Naive thymus-derived CD4-positive, alpha-beta T cell (primary cell): ENCODE data around the gene GALNT2. TPM values are rescaled to one million over a fixed set of nuclear protein-coding genes. Genes with fewer than 3 reads are reported as not detected.

Source experiments
- ATAC-seq: fragments of 150-1000 bp; cut with Tn5 transposase; 2 replicates; pipeline ENCODE4 v1.10.0; 2021; ENCODE audit warnings: mild to moderate bottlenecking, moderate library complexity
- CTCF ChIA-PET: fragments of 350-600 bp; sonication (Branson Sonifier 250); formaldehyde crosslinking; loops from one replicate; lab custom pipeline; 2021; ENCODE audit warnings: antibody characterized with exemption; lab: Charles Lee
- POLR2A ChIA-PET: fragments of 350-600 bp; sonication (Branson Sonifier 250); formaldehyde crosslinking; loops from one replicate; lab custom pipeline; 2021; ENCODE audit warnings: antibody characterized with exemption, inconsistent platforms; lab: Charles Lee
- DNase-seq, 9 donors: peaks; one replicate each; pipeline versions ENCODE4 v3.0.0 to v3.0.0-alpha.2; 2020 to 2022; ENCODE audit warnings: mixed read lengths in 1 of 9
- H3K27ac ChIP-seq: one replicate; pipeline ENCODE4 v1.7.0; 2013; ENCODE audit warnings: mild to moderate bottlenecking, low read depth, low read length, moderate library complexity
- H3K27me3 ChIP-seq, 2 donors: one replicate each; pipeline ENCODE4 v1.7.0; 2013; ENCODE audit warnings: low read length in 2 of 2, mild to moderate bottlenecking in 2 of 2, moderate library complexity in 2 of 2; ENCODE audit not compliant: control insufficient read depth in 2 of 2, insufficient read depth in 2 of 2
- H3K36me3 ChIP-seq, 3 experiments: 1 replicate in 2 of 3; 2 replicates in 1 of 3; pipeline ENCODE4 v1.7.0; 2013; ENCODE audit warnings: low read length in 3 of 3, mild to moderate bottlenecking in 3 of 3, moderate library complexity in 1 of 3; ENCODE audit not compliant: insufficient read depth in 3 of 3, control insufficient read depth in 2 of 3
- H3K4me1 ChIP-seq, 2 donors: one replicate each; pipeline ENCODE4 v1.7.0; 2013; ENCODE audit warnings: low read length in 2 of 2, mild to moderate bottlenecking in 2 of 2, moderate library complexity in 1 of 2; ENCODE audit not compliant: control insufficient read depth in 2 of 2, insufficient read depth in 2 of 2
- H3K4me3 ChIP-seq: 2 replicates; pipeline ENCODE4 v1.7.0; 2013; ENCODE audit warnings: mild to moderate bottlenecking, low read length
- H3K9me3 ChIP-seq, 3 experiments: 1 replicate in 2 of 3; 2 replicates in 1 of 3; pipeline ENCODE4 v1.7.0; 2013; ENCODE audit warnings: low read length in 3 of 3; ENCODE audit not compliant: control insufficient read depth in 2 of 3
- H3K27ac Mint-ChIP-seq, 9 donors: one replicate each; pipeline ENCODE4 v1.8.0; 2020 to 2022; ENCODE audit warnings: mixed read lengths in 9 of 9, mild to moderate bottlenecking in 8 of 9, moderate library complexity in 5 of 9, inconsistent platforms in 2 of 9
- H3K27me3 Mint-ChIP-seq, 5 donors: one replicate each; pipeline ENCODE4 v1.8.0; 2021 to 2022; ENCODE audit warnings: mixed read lengths in 5 of 5, mild to moderate bottlenecking in 1 of 5
- H3K36me3 Mint-ChIP-seq, 5 donors: one replicate each; pipeline ENCODE4 v1.8.0; 2020 to 2022; ENCODE audit warnings: mixed read lengths in 5 of 5, mild to moderate bottlenecking in 3 of 5, inconsistent platforms in 1 of 5
- H3K4me1 Mint-ChIP-seq, 7 donors: one replicate each; pipeline ENCODE4 v1.8.0; 2020 to 2022; ENCODE audit warnings: mixed read lengths in 7 of 7, mild to moderate bottlenecking in 3 of 7, inconsistent platforms in 1 of 7
- H3K4me3 Mint-ChIP-seq, 10 donors: one replicate each; pipeline ENCODE4 v1.8.0; 2020 to 2022; ENCODE audit warnings: mild to moderate bottlenecking in 10 of 10, mixed read lengths in 10 of 10, moderate library complexity in 6 of 10, inconsistent platforms in 2 of 10
- H3K9me3 Mint-ChIP-seq, 11 donors: one replicate each; pipeline ENCODE4 v1.8.0; 2020 to 2022; ENCODE audit warnings: mixed read lengths in 11 of 11, mild to moderate bottlenecking in 4 of 11, inconsistent platforms in 1 of 11, moderate library complexity in 1 of 11
- intact Hi-C, 2 donors: fragments of 100-400 bp; cut with micrococcal nuclease; formaldehyde crosslinking; loops; one replicate each; pipeline ENCODE4 v1.15.1; 2023
- polyA plus RNA-seq, 2 donors: library from polyadenylated mRNA; unstranded; fragments of 300-500 nt; fragmentation: Illumina TruSeq; gene quantifications; one replicate each; pipeline ENCODE4 v1.2.3, GENCODE V29; 2021
- total RNA-seq, 6 experiments: library from RNA in 5 of 6; stranded (reverse) in 5 of 6; gene quantifications; 1 replicate in 5 of 6; 2 replicates in 1 of 6; pipeline ENCODE4 v1.2.3 and lab custom pipeline; 2021 to 2026

The GALNT2 gene
- total and polyA plus RNA-seq, 7 experiments from 2014 or later, result 12.0 to 32.7 (median 23.3) TPM

DNA sequence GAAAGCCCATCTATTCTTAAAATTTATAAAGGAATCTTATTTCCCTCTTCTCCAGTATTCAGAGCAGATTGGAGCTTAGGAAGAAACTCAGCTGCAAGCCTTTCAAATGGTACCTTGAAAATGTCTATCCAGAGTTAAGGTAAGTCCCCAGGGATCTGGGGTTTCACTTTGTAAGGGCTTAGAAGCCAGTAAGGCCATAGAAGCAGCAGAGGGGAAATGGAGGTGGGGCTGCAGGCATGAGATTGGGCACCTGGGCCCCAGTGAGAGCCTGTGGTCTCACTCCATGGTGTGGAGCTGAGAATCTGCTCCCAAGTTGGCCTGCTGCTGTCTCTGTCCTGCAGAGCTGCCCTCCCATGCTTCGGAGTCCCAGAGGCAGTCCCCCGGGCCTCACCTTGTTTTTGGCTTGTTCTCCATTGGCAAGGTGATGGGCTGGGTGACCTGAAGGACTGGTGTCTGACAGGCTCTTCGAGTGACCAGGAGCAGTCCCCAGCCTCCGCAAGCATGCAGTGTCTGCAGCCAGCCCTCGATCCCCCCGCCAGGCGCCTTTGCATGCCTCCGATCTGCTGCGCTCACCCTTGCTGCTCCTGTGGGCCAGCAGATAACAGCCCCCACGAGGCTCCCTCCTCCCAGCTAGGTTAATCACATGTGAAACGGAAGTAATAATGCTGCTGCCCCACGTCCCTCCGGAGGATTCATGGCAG is 196.0 kb downstream of the GALNT2 start:
- Histone ChIP-seq H3K27ac (no peak overlapping the region), H3K27me3 (no peaks in the 10 kb centered on the region), H3K9me3 (no peaks in the 10 kb centered on the region), H3K4me3 (no peak overlapping the region), H3K4me1 (no peaks in the 10 kb centered on the region), H3K36me3 (peaks cover 0 to 53% (median 5%) of the 10 kb centered on the region in 3 experiments)
- H3K4me3 Mint-ChIP-seq, result no peak overlapping the region
- CTCF ChIA-PET, result no interaction called here
- intact Hi-C loops, result no loop called here
- no peaks in the 10 kb centered on the region for H3K9me3 Mint-ChIP-seq
- no peak overlapping the region for H3K27ac Mint-ChIP-seq
- peaks cover 11 to 52% (median 13%) of the 10 kb centered on the region in 5 donors for H3K36me3 Mint-ChIP-seq
- peaks cover 0 to 4% (median 3%) of the 10 kb centered on the region in 7 donors for H3K4me1 Mint-ChIP-seq
- DNase-seq (peak in 1 of 9 donors; percentile 13), ATAC-seq (no peak)
- POLR2A ChIA-PET, result no interaction called here
- no peaks in the 10 kb centered on the region for H3K27me3 Mint-ChIP-seq

DNA sequence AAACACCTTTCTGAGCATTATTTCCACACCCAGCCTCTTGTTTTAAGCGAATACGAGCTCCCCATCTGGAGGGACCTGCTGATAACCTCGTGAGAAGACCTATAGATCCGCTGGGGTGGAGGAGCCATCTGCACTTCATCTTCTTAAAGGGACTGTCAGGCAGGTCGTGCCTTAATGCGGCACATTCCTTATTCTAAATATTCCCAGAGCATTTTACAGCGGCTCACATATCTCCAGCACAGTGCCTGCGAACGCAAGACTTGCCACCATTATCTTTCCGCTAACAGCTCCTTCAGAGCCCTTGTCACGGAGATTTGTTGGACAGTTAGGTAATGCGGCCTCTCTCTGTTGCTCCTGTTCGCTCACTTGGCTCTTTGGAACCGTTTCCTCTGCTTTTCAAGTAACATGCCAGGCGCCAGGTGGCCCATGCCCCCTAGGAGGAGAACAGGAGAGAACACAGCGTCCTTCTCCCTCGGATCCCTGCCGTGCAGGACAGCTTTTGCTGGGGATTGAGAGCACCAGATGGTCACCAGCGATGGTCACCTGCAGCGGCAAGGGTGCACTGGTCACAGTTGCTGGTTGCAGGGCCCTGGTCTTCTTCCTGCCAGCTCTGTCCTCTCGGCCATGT is 196.6 kb downstream of the GALNT2 start:
- Mint-ChIP-seq H3K4me1 (peaks cover 0 to 9% (median 3%) of the 10 kb centered on the region in 7 donors), H3K9me3 (no peaks in the 10 kb centered on the region), H3K27me3 (no peaks in the 10 kb centered on the region), H3K4me3 (no peak overlapping the region), H3K36me3 (peaks cover 11 to 47% (median 13%) of the 10 kb centered on the region in 5 donors), H3K27ac (no peak overlapping the region)
- Histone ChIP-seq H3K36me3 (peaks cover 0 to 53% (median 5%) of the 10 kb centered on the region in 3 experiments), H3K4me3 (no peak overlapping the region), H3K9me3 (no peaks in the 10 kb centered on the region), H3K27me3 (no peaks in the 10 kb centered on the region), H3K27ac (no peak overlapping the region), H3K4me1 (no peaks in the 10 kb centered on the region)
- ATAC-seq (no peak), DNase-seq (peak in 1 of 9 donors; percentile 13)
- intact Hi-C loops, result no loop called here
- POLR2A ChIA-PET, result no interaction called here
- CTCF ChIA-PET, result no interaction called here

DNA sequence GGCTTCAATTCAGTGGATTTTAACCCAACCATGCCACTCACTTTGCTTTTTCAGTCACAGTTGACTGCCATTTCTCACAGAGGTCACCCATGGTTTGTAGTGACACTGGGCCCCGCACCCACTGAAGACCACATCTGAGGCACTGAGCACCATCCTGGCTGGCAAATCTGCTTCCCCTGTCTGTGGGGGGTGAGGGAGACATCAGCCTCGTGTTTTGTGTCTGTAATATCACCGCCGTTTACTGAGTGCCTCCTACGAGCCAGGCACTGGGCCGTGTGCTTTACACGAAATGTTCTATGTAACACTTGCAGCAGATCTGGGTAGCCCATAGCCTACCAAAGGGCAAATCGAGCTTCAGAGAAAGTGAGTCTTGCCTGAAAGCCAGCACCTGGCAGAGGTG is 197.3 kb downstream of the GALNT2 start:
- POLR2A ChIA-PET, result no interaction called here

DNA sequence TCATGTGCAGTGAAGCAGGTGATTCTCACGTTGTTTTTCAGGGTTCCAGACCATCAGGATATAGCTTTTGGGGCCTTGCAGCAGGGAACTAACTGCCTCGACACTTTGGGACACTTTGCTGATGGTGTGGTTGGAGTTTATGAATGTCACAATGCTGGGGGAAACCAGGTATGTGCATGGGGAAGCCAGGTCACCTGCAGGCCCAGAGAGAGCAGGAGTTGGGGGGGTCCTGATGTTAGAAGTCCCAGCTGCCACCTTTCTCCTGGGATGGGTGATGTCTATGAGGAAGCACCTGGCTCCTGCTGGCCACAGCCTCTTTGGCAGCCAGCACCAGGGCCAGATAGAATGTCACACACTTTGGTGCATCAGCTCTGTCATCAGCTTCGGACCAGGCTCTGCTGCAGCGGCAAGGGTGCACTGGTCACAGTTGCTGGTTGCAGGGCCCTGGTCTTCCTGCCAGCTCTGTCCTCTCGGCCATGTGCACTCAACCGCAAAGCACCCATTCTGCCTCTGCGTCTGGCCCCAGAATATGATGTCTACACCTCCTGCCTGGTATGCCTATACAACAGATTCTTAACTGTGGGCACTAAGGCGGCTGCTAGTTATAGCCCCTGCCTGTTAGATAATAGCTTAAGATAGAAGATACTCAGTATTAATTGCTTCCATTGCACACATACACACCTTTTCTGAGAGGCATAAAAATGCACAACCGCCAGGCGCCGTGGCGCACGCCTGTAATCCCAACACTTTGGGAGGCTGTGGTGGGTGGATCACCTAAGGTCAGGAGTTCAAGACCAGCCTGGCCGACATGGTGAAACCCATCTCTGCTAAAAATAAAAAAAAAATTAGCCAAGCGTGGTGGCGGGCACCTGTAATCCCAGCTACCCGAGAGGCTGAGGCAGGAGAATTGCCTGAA is 198.4 kb downstream of the GALNT2 start:
- no peak for DNase-seq
- Histone ChIP-seq H3K27ac (no peak overlapping the region), H3K9me3 (no peaks in the 10 kb centered on the region), H3K27me3 (no peaks in the 10 kb centered on the region), H3K4me3 (no peak overlapping the region), H3K36me3 (peaks cover 0 to 53% (median 5%) of the 10 kb centered on the region in 3 experiments), H3K4me1 (peaks cover 4% of the 10 kb centered on the region in 2 donors)
- POLR2A ChIA-PET, result interaction anchor here (0.6 kb wide), 1 partner anchor 36 kb away, joined by 5 read pairs; no protein-coding TSS in a partner anchor
- Mint-ChIP-seq H3K9me3 (no peaks in the 10 kb centered on the region), H3K36me3 (peaks cover 9 to 37% (median 13%) of the 10 kb centered on the region in 5 donors), H3K27ac (peak overlapping the region in 1 of 9 donors; percentile 20), H3K27me3 (no peaks in the 10 kb centered on the region), H3K4me1 (peaks cover 0 to 17% (median 9%) of the 10 kb centered on the region in 7 donors), H3K4me3 (no peak overlapping the region)
- CTCF ChIA-PET, result no interaction called here
- ATAC-seq, result no peak
- intact Hi-C loops, result no loop called here

More for the DNA sequence above, 197.3 kb downstream of the GALNT2 start:
- Histone ChIP-seq H3K36me3 (peaks cover 0 to 53% (median 5%) of the 10 kb centered on the region in 3 experiments), H3K4me1 (no peaks in the 10 kb centered on the region), H3K9me3 (no peaks in the 10 kb centered on the region), H3K4me3 (no peak overlapping the region), H3K27ac (no peak overlapping the region), H3K27me3 (no peaks in the 10 kb centered on the region)
- DNase-seq, result no peak
- Mint-ChIP-seq H3K27ac (no peak overlapping the region), H3K27me3 (no peaks in the 10 kb centered on the region), H3K4me3 (no peak overlapping the region), H3K4me1 (peaks cover 0 to 10% (median 5%) of the 10 kb centered on the region in 7 donors), H3K36me3 (peaks cover 11 to 41% (median 13%) of the 10 kb centered on the region in 5 donors), H3K9me3 (no peaks in the 10 kb centered on the region)
- ATAC-seq, result no peak
- CTCF ChIA-PET, result no interaction called here
- intact Hi-C loops, result no loop called here

DNA sequence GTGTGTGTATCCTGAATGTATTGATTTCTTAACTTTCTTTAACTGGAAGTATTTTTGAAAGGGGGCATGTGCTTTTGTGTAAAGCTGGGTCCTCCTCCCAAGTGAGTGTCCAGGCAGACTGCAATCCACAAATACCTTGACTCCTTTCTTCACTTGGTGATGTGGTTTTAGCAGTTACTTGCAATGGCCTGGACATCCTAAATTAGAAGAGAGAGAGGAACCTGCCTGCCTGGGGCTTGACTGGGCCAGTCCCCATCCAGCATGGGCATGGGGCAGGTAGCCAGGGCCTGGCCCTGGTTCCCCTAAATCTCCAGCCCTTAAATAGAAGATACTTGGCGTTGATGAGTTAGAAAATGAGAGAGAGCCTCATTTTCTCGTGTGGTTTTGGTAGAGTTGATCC is 199.4 kb downstream of the GALNT2 start:
- Mint-ChIP-seq H3K4me3 (no peak overlapping the region), H3K27ac (peak overlapping the region in 1 of 9 donors; percentile 38), H3K9me3 (no peaks in the 10 kb centered on the region), H3K27me3 (no peaks in the 10 kb centered on the region), H3K36me3 (peaks cover 10 to 43% (median 13%) of the 10 kb centered on the region in 5 donors), H3K4me1 (peaks cover 0 to 27% (median 18%) of the 10 kb centered on the region in 7 donors)
- intact Hi-C loops, result no loop called here
- no peak overlapping the region for H3K4me3 ChIP-seq
- H3K9me3 ChIP-seq, result no peaks in the 10 kb centered on the region
- peaks cover 4 to 9% of the 10 kb centered on the region in 2 donors for H3K4me1 ChIP-seq
- POLR2A ChIA-PET, result no interaction called here
- ATAC-seq (no peak), DNase-seq (no peak)
- CTCF ChIA-PET, result no interaction called here
- H3K36me3 ChIP-seq, result peaks cover 0 to 53% (median 5%) of the 10 kb centered on the region in 3 experiments
- no peaks in the 10 kb centered on the region for H3K27me3 ChIP-seq
- no peak overlapping the region for H3K27ac ChIP-seq

DNA sequence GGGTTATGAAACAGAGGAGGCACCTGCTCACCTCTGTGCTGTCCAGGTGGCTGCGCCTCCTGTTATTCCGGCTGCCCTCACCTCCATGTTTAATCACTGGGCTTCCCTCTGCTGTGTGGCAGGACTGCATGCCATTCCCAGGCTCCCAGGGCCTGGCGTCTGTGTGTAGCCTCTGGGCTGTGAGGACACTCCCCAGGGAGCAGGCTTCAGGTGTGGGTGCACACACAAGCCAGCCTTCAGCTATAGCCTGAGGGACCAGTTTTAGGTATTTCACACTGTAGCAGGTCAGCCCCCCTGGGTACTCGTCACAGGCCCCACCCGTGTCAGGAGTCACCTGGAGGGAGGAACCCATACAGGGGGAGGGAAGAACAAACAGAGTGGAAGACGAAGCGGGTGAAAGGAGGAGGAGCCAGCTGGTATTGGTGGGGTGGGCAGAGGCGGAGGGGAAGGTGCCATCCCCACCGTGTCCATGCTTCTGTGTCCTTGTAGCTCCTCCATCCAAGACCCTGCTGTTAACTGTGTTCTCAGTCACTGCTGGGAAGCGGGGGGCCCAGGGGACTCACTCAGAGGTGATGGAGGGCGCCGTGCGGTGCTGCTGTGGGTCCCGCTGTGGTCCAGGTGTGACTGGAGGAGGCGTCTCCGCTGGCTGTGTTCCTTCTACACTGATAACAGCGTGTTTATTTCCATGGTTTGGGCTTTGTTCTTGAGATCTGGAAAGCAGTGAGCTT is 200.5 kb downstream of the GALNT2 start:
- Histone ChIP-seq H3K4me3 (no peak overlapping the region), H3K4me1 (peaks cover 4 to 9% of the 10 kb centered on the region in 2 donors), H3K27me3 (no peaks in the 10 kb centered on the region), H3K9me3 (no peaks in the 10 kb centered on the region), H3K36me3 (peaks cover 0 to 46% (median 5%) of the 10 kb centered on the region in 3 experiments), H3K27ac (no peak overlapping the region)
- CTCF ChIA-PET, result no interaction called here
- peak overlapping the region in 2 of 9 donors; percentile 30 to 53 for H3K27ac Mint-ChIP-seq
- no peak overlapping the region for H3K4me3 Mint-ChIP-seq
- H3K9me3 Mint-ChIP-seq, result no peaks in the 10 kb centered on the region
- peaks cover 2 to 34% (median 21%) of the 10 kb centered on the region in 7 donors for H3K4me1 Mint-ChIP-seq
- DNase-seq (no peak), ATAC-seq (no peak)
- intact Hi-C loops, result no loop called here
- POLR2A ChIA-PET, result no interaction called here
- H3K27me3 Mint-ChIP-seq, result no peaks in the 10 kb centered on the region
- H3K36me3 Mint-ChIP-seq, result peaks cover 10 to 44% (median 13%) of the 10 kb centered on the region in 5 donors
